Measurements from ENCODE around the gene POU2F3. TPM values are rescaled to one million over a fixed set of nuclear protein-coding genes. Genes with fewer than 3 reads are reported as not detected.

POU2F3 gene
- total RNA-seq, 4 donors from 2014 or later = not detected

DNA sequence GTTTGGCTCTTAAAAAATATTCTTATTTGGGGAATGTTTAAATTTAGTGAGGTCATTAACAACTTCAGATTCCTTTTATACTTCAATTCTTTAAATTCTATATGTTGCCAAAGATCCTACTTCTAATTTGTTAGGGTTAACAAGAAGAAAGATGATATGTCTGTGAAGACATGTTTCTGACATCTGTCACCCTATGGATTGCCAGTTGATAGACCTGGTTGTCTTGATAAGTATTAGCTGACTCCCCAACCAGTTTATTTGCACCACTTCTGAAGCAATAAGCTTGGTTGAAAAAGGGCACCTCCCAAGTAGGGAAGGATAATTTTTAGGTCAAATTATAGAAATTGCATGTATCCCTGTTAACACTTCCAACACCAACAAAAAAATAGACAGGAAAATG, 125.6 kb downstream of the POU2F3 start:
- intact Hi-C loops (cut with DNase I) = no loop called here
- Histone ChIP-seq H3K9me3 (no peaks in the 10 kb centered on the region), H3K4me1 (peaks cover 24 to 50% (median 38%) of the 10 kb centered on the region in 4 donors), H3K4me3 (no peak overlapping the region), H3K27ac (replicated peaks in 1 of 4) (no peak overlapping the region), H3K27me3 (no peaks in the 10 kb centered on the region), H3K36me3 (no peaks in the 10 kb centered on the region)
- DNase-seq (ENCODE audit: extremely low spot score) = no peak
- no peak for TF ChIP-seq EP300 (IDR thresholded peaks at IDR 0.05)
- no peak for TF ChIP-seq POLR2A (IDR thresholded peaks at IDR 0.05; ENCODE audit: low read depth)
- TF ChIP-seq, protein P1, sequence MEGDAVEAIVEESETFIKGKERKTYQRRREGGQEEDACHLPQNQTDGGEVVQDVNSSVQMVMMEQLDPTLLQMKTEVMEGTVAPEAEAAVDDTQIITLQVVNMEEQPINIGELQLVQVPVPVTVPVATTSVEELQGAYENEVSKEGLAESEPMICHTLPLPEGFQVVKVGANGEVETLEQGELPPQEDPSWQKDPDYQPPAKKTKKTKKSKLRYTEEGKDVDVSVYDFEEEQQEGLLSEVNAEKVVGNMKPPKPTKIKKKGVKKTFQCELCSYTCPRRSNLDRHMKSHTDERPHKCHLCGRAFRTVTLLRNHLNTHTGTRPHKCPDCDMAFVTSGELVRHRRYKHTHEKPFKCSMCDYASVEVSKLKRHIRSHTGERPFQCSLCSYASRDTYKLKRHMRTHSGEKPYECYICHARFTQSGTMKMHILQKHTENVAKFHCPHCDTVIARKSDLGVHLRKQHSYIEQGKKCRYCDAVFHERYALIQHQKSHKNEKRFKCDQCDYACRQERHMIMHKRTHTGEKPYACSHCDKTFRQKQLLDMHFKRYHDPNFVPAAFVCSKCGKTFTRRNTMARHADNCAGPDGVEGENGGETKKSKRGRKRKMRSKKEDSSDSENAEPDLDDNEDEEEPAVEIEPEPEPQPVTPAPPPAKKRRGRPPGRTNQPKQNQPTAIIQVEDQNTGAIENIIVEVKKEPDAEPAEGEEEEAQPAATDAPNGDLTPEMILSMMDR (IDR thresholded peaks at IDR 0.05) = no peak
- no peak for TF ChIP-seq POLR2AphosphoS5 (IDR thresholded peaks at IDR 0.05)

Small RNA genes lying within 50 kb of the gene (small RNA-seq; reads per million reads assigned to genes)
- 82.0 to 249 (median 82.5) reads per million in 3 donors for gene RF00100

Other genes starting within 250 kb of the POU2F3 start
- gene TRIM29, start 102.0 kb upstream of the POU2F3 start, total RNA-seq = 1 to 10 TPM in 1 of 4 donors, under 1 TPM in 3; 0.45 to 1.3 (median 0.75) TPM
- gene OAF, start 29.1 kb upstream of the POU2F3 start, total RNA-seq = 10 to 100 TPM; 30.7 to 66.1 (median 58.1) TPM
- 1 to 10 TPM; 3.7 to 6.3 (median 4.4) TPM for gene TLCD5, start 85.2 kb downstream of the POU2F3 start, total RNA-seq
- 100 to 1,000 TPM in 3 of 4 donors, 10 to 100 TPM in 1; 89.1 to 118 (median 106) TPM for gene ARHGEF12, start 96.3 kb downstream of the POU2F3 start, total RNA-seq

Measured in esophagus muscularis mucosa (tissue), 4 donors.